Vagina (tissue), 2 donors: ENCODE results near the gene KRT85. TPM values are rescaled to one million over a fixed set of nuclear protein-coding genes. Genes with fewer than 3 reads are reported as not detected.

Experiments
- DNase-seq, 2 donors: peaks; one replicate each; pipeline ENCODE4 v3.0.0-alpha.2; 2017; ENCODE audit errors: extremely low spot score in 2 of 2
- H3K27ac ChIP-seq: fragments of 200-600 bp; sonication (generic); one replicate; pipeline ENCODE4 v1.5.1; 2019
- H3K27me3 ChIP-seq: fragments of 200-600 bp; sonication (generic); one replicate; pipeline ENCODE4 v1.5.1; 2019
- H3K36me3 ChIP-seq, 2 donors: fragments of 200-600 bp; sonication (generic); one replicate each; pipeline ENCODE4 v1.5.1; 2017 to 2019
- H3K4me1 ChIP-seq: fragments of 200-600 bp; sonication (generic); one replicate; pipeline ENCODE4 v1.5.1; 2019
- H3K4me3 ChIP-seq, 2 donors: fragments of 200-600 bp; sonication (generic); 1 replicate in 1 of 2; 2 replicates in 1 of 2; pipeline ENCODE4 v1.5.1; 2016 to 2019
- H3K9me3 ChIP-seq: fragments of 200-600 bp; sonication (generic); one replicate; pipeline ENCODE4 v1.5.1; 2019
- CTCF ChIP-seq, 3 experiments: fragments of 450-650 bp in 2 of 3; fragments of 200-600 bp in 1 of 3; sonication (generic) in 1 of 3; IDR thresholded peaks; one replicate each; pipeline ENCODE4 v1.5.1; 2017 to 2019; ENCODE audit warnings: antibody characterized with exemption in 3 of 3, mild to moderate bottlenecking in 2 of 3, moderate library complexity in 2 of 3
- POLR2A ChIP-seq, 2 donors: fragments of 450-650 bp; IDR thresholded peaks; one replicate each; pipeline ENCODE4 v1.6.1; 2017; ENCODE audit warnings: antibody characterized with exemption in 2 of 2, mild to moderate bottlenecking in 2 of 2, moderate library complexity in 2 of 2
- POLR2AphosphoS5 ChIP-seq, 2 donors: sonication (generic); formaldehyde crosslinking; IDR thresholded peaks; one replicate each; pipeline ENCODE4 v1.9.0; 2017; ENCODE audit warnings: antibody characterized with exemption in 2 of 2, mild to moderate bottlenecking in 2 of 2, low read depth in 1 of 2; ENCODE audit not compliant: insufficient read depth in 1 of 2
- intact Hi-C: fragments of 100-400 bp; cut with DNase I; formaldehyde crosslinking; loops from one replicate; pipeline ENCODE4 v1.15.1; 2023
- total RNA-seq: library from RNA; depleted of rRNA; stranded (reverse); fragments of >200 nt; gene quantifications from one replicate; pipeline ENCODE4 v1.2.3, GENCODE V29; 2016

Gene KRT85
- total RNA-seq, 1 donor from 2014 or later = not detected

DNA sequence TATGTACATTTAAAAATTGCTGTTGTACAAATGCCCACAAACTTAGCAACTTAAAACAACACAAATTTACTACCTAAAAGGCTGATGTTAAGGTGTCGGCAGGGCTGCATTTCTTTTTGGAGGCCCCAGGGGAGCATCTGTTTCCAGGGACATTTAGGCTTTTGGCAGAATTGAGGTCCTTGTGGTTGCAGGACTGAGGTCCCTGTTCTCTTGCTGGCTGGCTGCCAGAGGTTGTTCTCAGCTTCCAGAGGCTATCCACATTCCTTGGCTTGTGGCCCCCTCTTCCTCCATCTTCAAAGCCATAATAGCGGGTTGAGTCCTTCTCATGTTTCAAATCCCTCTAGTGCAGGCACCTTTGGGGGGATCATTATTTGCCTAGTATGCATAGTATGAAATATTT lies 23.7 kb downstream of the KRT85 start:
- Histone ChIP-seq H3K27me3 (no peaks in the 10 kb centered on the region), H3K36me3 (no peaks in the 10 kb centered on the region), H3K4me3 (no peak overlapping the region), H3K9me3 (no peaks in the 10 kb centered on the region), H3K4me1 (no peaks in the 10 kb centered on the region), H3K27ac (no peak overlapping the region)
- intact Hi-C loops = no loop called here
- no peak for TF ChIP-seq POLR2A (IDR thresholded peaks at IDR 0.05)
- DNase-seq = no peak

DNA sequence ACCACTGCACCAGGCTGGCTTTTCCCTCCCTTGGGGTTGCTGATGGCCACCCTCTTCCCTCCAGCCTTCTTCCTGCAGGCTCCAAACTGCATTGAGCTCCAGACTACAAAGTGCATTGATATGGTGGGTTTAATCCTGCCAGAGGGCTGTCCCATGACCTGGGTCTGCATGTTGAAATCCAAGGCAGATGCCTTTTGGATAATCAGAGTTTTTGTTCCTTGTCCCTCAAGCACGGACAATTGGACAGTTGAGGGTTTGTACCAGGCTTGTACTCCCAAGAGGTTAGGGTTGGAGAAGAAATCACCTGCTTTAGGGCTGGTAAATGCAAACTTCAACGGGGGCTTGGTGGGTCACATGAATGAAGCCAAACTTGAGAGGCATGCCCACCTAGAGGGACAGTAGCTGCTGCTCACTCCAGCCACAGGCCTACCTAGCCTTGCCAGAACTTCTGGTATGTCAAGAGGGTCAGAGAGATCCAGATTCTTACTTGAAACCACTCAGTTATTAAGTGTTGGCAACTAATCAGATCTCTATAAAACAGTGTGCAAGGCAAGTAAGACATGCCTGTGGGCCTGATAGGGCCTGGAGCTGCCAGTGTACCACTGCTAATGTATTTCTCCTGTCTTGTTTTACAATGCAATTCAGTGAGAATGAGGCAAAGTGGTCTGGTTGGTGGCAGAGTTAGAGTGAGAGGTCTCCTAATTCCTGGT lies 24.3 kb downstream of the KRT85 start:
- Histone ChIP-seq H3K27ac (no peak overlapping the region), H3K4me1 (no peaks in the 10 kb centered on the region), H3K9me3 (no peaks in the 10 kb centered on the region), H3K4me3 (no peak overlapping the region), H3K36me3 (no peaks in the 10 kb centered on the region), H3K27me3 (no peaks in the 10 kb centered on the region)
- TF ChIP-seq POLR2AphosphoS5 (IDR thresholded peaks at IDR 0.05; ENCODE audit: insufficient read depth in 1 of 2, low read depth in 1 of 2) (no peak), POLR2A (IDR thresholded peaks at IDR 0.05) (no peak), CTCF (IDR thresholded peaks at IDR 0.05) (no peak)
- intact Hi-C loops = no loop called here
- no peak for DNase-seq

- no peaks in the 10 kb centered on the region for H3K36me3 ChIP-seq
- no peaks in the 10 kb centered on the region for H3K27me3 ChIP-seq
- no peak for DNase-seq
- no peaks in the 10 kb centered on the region for H3K4me1 ChIP-seq
- TF ChIP-seq POLR2A (IDR thresholded peaks at IDR 0.05) (no peak), CTCF (IDR thresholded peaks at IDR 0.05) (no peak)
- intact Hi-C loops = no loop called here
- H3K4me3 ChIP-seq = no peak overlapping the region
- H3K9me3 ChIP-seq = no peaks in the 10 kb centered on the region
- H3K27ac ChIP-seq = no peak overlapping the region
Observed at GRCh38 chr12:52341066-52341580, 26.2 kb downstream of the KRT85 start.

- no peaks in the 10 kb centered on the region for H3K27me3 ChIP-seq
- H3K4me3 ChIP-seq = no peak overlapping the region
- no peaks in the 10 kb centered on the region for H3K36me3 ChIP-seq
- no peak for DNase-seq
- intact Hi-C loops = no loop called here
- H3K9me3 ChIP-seq = no peaks in the 10 kb centered on the region
- TF ChIP-seq POLR2A (IDR thresholded peaks at IDR 0.05) (no peak), CTCF (IDR thresholded peaks at IDR 0.05) (no peak), POLR2AphosphoS5 (IDR thresholded peaks at IDR 0.05; ENCODE audit: insufficient read depth in 1 of 2, low read depth in 1 of 2) (no peak)
- H3K4me1 ChIP-seq = no peaks in the 10 kb centered on the region
- no peak overlapping the region for H3K27ac ChIP-seq
Observed at GRCh38 chr12:52338241-52338960, 28.9 kb downstream of the KRT85 start.

DNA sequence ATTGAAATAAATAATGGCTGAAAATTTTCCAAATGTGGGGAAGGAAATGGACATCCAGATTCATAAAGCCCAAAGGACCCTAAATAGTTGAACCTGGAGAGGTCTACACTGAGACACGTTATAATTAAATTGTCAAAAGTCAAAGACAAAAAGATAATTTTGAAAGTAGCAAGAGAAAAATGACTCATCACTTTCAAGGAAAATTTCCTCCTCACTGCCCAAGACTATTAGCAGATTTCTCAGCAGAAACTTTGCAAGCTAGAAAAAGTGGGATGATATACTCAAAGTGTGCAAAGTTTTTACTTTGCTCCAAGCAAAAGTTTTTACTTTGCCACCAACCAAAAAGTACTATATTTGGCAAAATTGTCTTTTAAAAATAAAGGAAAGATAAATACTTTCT lies 30.2 kb downstream of the KRT85 start:
- Histone ChIP-seq H3K27me3 (no peaks in the 10 kb centered on the region), H3K36me3 (no peaks in the 10 kb centered on the region), H3K9me3 (no peaks in the 10 kb centered on the region), H3K4me1 (no peaks in the 10 kb centered on the region), H3K4me3 (no peak overlapping the region), H3K27ac (no peak overlapping the region)
- DNase-seq = no peak
- TF ChIP-seq POLR2A (IDR thresholded peaks at IDR 0.05) = no peak
- TF ChIP-seq POLR2AphosphoS5 (IDR thresholded peaks at IDR 0.05; ENCODE audit: insufficient read depth in 1 of 2, low read depth in 1 of 2) = no peak
- no peak for TF ChIP-seq CTCF (IDR thresholded peaks at IDR 0.05)
- intact Hi-C loops = no loop called here
